NCI-H1436 treated with DMSO at 0.1 percent for 48 hours (cell line): ENCODE measurements around the gene CCDC83.
"Not testable (repeated sequence)": the region's sequence is repeated elsewhere in the genome, so short reads cannot be mapped to it uniquely, and the experiment has no call there.

ENCODE experiments used
- DNase-seq: peaks from one replicate; lab custom pipeline; 2025; lab: John Stamatoyannopoulos, UW

Gene CCDC83

GRCh38 chr11:85835729-85836128 is 19.5 kb upstream of the CCDC83 start:
- DNase-seq, result no peak

- DNase-seq, result not testable (repeated sequence)
Observed at GRCh38 chr11:85840932-85841331, 14.3 kb upstream of the CCDC83 start.

- DNase-seq, result no peak
Observed at GRCh38 chr11:85843929-85844328, 11.3 kb upstream of the CCDC83 start.

- no peak for DNase-seq
Observed at GRCh38 chr11:85844439-85845123, 10.6 kb upstream of the CCDC83 start.

- no peak for DNase-seq
Observed at GRCh38 chr11:85845124-85845631, 10.0 kb upstream of the CCDC83 start.

DNA sequence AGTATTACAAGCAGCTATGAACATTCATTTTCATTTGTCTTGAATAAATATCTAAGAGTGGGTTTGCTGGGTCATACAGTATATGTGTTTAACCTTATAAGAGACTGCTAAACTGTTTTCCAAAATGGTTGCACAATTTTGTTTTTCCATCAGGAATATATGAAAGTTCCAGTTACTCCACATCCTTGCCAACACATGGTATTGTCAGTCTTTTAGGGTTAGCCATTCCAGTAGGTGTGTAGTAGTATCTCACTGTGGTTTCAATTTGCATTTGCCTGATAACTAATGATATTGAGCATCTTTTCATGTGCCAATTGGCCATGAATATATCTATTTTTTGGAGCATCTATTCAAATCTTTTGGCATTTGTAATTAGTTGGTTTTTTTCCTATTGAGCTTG is 7.7 kb upstream of the CCDC83 start:
- no peak for DNase-seq

GRCh38 chr11:85848006-85848405 is 7.2 kb upstream of the CCDC83 start:
- no peak for DNase-seq

DNA sequence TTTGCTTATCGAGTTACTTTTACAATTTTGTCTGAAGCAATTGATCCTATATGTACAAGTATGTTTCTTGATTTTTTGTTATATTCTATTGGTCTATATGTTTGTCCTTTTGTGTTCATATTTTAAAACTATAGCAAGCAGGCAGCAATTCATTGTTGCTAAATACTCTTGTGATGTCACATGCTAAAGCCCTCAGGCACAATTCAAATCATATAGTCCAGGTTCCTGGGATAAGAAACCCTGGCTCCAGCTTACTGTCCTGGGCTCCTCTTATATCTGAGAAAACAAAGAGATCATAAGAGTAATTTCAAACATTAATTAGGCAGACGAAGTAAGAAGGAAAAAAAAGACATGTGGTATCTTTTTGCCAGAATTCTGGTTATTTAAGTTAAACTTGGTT is 6.6 kb upstream of the CCDC83 start:
- no peak for DNase-seq

DNA sequence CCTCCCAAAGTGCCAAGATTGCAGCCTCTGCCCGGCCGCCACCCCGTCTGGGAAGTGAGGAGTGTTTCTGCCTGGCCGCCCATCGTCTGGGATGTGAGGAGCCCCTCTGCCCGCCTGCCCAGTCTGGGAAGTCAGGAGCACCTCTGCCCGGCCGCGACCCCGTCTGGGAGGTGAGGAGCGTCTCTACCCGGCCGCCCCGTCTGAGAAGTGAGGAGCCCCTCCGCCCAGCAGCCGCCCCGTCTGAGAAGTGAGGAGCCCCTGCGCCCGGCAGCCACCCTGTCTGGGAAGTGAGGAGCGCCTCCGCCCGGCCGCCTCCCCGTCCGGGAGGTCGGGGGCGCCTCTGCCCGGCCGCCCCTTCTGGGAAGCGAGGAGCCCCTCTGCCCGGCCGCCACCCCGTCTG is 2.4 kb upstream of the CCDC83 start:
- not testable (repeated sequence) for DNase-seq

GRCh38 chr11:85853541-85853940 is 1.6 kb upstream of the CCDC83 start:
- not testable (repeated sequence) for DNase-seq

DNA sequence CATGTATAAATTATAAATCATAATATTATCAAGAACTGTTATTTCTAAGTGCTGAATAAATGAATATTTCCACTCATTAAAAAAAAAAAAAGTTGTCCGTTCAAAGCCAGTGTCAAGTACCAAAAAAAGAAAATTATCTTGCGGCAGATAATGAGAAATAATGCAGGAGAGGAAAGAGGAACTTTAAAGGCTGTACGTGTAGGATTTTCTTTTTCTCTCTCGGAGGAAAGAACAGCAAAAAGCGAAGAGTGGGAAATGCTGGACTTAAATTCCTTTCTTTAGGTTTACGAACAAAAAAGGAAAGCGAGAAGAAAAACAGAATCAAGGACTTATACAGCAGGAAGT is 999 bp upstream of the CCDC83 start:
- no peak for DNase-seq

DNA sequence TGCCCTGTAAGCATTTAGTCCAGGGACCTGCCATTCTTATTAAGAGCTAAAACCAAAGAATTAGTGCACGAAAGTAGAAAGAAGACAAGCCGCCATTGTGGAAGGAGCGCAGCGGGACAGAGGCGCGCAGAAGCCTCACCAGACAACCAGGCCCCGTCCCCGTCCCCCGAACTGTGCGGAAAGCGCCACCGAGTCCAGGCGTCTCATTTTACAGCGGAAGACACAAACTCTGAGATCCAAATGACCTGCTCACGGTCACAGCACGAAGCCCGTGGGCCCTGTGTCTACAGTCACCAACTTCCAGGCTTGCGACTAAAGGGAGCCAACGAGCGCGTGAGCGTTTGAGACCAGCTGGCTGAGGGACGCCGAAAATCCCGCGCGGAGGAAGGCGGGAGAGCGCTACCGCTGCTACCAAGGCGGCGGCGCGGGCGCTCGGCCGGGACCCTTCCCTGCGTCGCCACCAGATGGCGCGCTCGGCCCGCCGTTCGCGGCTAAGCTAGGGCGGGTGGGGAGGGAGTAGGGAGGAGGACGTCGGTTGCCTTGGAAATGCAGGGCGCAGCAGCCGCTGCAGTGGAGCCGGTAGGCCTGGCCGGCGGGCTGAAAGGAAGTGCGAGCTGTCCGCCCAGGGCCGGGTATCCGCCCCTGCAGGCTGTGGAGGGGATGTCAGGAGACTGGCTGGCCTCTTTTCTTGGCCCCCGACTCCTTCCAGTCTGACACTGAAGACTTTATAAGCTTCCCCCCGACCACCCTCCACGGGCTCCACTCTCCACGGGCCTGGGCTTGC is 434 bp upstream of the CCDC83 start:
- peak; percentile 37 for DNase-seq

GRCh38 chr11:85857098-85857497 is 1.9 kb downstream of the CCDC83 start:
- DNase-seq, result no peak

DNA sequence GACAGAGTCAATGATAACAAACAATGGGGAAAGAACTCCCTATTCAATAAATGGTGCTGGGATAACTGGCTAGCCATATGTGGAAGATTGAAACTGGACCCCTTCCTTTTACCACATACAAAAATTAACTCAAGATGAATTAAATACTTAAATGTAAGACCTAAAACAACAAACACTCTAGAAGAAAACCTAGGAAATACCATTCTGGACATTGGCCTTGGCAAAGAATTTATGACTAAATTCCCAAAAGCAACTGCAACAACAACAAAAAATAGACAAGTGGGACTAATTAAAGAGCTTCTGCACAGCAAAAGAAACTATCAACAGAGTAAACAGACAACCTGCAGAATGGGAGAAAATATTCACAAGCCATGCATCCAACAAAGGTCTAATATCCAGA is 4.4 kb downstream of the CCDC83 start:
- DNase-seq, result not testable (repeated sequence)

GRCh38 chr11:85863855-85864254 is 8.7 kb downstream of the CCDC83 start:
- DNase-seq, result no peak

- DNase-seq, result no peak
Observed at GRCh38 chr11:85866137-85866827, 11.1 kb downstream of the CCDC83 start.

GRCh38 chr11:85867751-85868150 is 12.6 kb downstream of the CCDC83 start:
- DNase-seq, result no peak

DNA sequence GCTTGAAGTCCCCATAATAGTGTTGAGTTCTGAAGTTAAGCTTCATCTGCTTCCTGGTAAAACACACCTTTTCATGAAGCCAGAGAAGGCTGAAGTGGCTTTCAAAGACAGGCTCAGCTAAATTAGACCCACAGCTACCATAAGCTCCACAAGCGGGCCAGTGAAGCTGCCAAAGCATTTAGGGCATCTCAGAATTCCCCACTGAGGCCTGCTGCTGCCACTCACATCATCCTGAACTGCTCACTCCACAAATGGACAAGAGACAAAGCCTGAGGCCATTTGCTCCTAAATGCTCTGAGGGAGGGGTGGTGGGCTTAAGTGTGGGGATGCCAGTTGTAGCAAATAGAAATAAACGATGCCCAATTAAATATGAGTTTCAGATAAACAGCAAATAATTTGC is 14.6 kb downstream of the CCDC83 start:
- DNase-seq, result no peak

DNA sequence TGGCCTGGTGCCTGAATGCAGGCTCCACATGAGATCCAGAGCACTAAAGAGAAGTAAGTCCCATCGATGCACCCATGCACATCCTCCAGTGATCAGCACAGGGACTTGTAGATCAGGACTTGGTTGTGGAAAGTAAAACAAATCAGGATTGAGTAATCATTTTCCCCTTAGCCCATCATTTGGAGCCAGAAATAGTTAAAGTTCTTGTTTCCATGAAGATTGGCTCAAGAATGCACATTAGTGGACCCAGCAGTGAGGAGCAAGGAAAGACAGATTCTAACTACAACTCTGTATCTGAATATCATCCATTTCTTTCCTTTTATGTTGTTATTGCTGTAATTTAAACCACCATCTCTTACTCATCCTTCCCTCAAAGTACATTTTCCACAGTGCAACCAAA is 19.1 kb downstream of the CCDC83 start:
- DNase-seq, result no peak

DNA sequence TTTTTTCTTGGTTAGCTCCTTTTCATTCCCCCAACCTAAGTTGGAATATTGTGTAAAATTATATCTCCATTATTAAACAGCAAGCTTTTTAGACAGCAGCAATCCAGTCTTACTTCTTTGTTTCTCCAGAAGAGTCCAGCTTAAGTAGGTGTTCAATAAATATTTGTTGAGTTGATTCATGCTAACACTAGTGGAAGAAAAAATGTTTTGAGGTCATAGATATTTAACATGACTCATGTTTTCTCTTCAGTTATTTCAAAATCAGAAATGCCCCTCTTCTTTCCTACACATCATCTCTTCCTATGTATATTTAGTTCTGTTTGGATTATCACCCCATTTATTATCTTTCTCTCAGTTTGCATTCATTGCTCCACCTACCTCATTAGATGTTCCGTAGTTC is 20.3 kb downstream of the CCDC83 start:
- DNase-seq, result no peak

DNA sequence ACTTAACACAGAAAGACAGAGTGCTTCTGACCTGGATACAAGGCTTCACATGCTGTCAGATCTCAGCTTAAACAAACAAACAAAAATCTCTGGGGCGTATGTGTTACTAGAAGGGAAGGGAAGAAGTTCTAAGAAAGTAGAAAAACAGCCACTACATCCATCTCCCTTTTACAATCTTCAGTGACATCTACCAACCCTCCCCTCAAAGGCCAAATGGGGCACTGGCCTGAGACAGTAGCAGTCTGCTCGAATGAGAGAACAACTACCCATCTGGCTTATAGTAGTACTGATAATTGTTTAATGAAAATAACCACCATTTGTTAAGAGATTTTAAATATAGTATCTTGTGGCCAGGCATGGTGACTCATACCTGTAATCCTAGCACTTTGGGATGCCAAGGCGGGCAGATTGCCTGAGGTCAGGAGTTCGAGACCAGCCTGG is 29.4 kb downstream of the CCDC83 start:
- DNase-seq, result no peak

DNA sequence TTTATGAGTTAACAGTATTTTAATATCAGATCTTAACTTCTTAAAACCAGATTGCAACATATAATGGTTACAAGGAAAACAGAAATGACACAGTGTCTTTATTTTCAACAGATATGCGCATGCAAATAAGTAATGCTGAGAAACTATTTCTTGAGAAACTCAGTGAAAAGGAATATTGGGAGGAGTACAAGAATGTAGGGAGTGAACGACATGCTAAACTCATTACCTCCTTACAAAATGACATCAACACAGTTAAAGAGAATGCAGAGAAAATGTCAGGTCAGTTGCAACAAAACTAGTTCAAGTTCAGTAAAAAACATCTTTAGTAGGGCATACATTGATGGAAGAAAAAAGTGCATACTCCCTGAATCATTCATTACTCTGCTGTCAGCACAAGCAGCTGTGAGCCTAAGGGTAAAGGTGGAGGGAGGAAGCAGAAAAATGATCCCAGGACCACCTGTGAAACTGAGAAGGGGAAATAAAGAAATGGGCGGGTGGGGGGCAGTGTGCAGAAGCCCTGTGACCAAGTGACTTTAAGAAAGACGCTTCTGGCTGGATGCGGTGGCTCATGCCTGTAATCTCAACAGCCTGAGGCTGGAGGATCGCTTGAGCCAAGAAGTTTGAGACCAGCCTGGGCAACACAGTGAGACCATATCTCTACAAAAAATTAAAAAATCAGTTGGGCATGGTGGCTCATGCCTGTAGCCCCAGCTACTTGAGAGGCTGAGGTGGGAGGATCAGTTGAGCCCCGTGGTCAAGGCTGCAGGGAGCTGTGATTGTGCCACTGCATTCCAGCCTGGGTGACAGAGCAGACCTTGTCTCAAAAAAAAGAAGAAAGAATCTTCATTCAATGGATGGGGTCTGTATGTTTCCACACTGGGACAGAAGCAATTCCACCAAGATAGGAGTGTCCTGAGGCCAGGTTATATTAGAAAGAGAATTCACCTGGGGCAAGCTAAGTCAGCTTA is 31.2 kb downstream of the CCDC83 start:
- DNase-seq, result no peak
